Naive B cell (primary cell): Measurements from ENCODE around the gene TMEM120B. TPM values are rescaled to one million over a fixed set of nuclear protein-coding genes. Genes with fewer than 3 reads are reported as not detected.
"Not testable (repeated sequence)": the region's sequence is repeated elsewhere in the genome, so short reads cannot be mapped to it uniquely, and the experiment has no call there.

Source experiments
- ATAC-seq, 2 donors: fragments of 150-1000 bp; cut with Tn5 transposase; 2 replicates each; pipeline ENCODE4 v1.10.0; 2021; ENCODE audit warnings: low read depth in 2 of 2, mild to moderate bottlenecking in 2 of 2, moderate library complexity in 2 of 2
- DNase-seq: peaks from one replicate; pipeline ENCODE4 v3.0.0; 2022
- H3K27ac Mint-ChIP-seq, 6 donors: one replicate each; pipeline ENCODE4 v1.8.0; 2020 to 2022; ENCODE audit warnings: mild to moderate bottlenecking in 6 of 6, mixed read lengths in 6 of 6, moderate library complexity in 5 of 6, inconsistent platforms in 2 of 6
- H3K27me3 Mint-ChIP-seq, 3 donors: one replicate each; pipeline ENCODE4 v1.8.0; 2021 to 2022; ENCODE audit warnings: mixed read lengths in 3 of 3, mild to moderate bottlenecking in 1 of 3
- H3K36me3 Mint-ChIP-seq, 2 donors: one replicate each; pipeline ENCODE4 v1.8.0; 2020 to 2022; ENCODE audit warnings: mixed read lengths in 2 of 2, inconsistent platforms in 1 of 2, mild to moderate bottlenecking in 1 of 2
- H3K4me1 Mint-ChIP-seq, 3 donors: one replicate each; pipeline ENCODE4 v1.8.0; 2020 to 2022; ENCODE audit warnings: mixed read lengths in 3 of 3, inconsistent platforms in 1 of 3, mild to moderate bottlenecking in 1 of 3, moderate library complexity in 1 of 3
- H3K4me3 Mint-ChIP-seq, 8 donors: one replicate each; pipeline ENCODE4 v1.8.0; 2020 to 2022; ENCODE audit warnings: mild to moderate bottlenecking in 8 of 8, mixed read lengths in 8 of 8, moderate library complexity in 8 of 8, inconsistent platforms in 2 of 8
- H3K9me3 Mint-ChIP-seq, 7 donors: one replicate each; pipeline ENCODE4 v1.8.0; 2020 to 2022; ENCODE audit warnings: mixed read lengths in 7 of 7, mild to moderate bottlenecking in 5 of 7, inconsistent platforms in 2 of 7, moderate library complexity in 1 of 7
- polyA plus RNA-seq, 6 donors: library from polyadenylated mRNA; unstranded; fragments of 300-500 nt; fragmentation: Illumina TruSeq; gene quantifications; one replicate each; pipeline ENCODE4 v1.2.3, GENCODE V29; 2021; ENCODE audit warnings: low read depth in 6 of 6

TMEM120B gene
- polyA plus RNA-seq, 6 donors from 2014 or later: 0.76 to 2.8 (median 1.4) TPM

DNA sequence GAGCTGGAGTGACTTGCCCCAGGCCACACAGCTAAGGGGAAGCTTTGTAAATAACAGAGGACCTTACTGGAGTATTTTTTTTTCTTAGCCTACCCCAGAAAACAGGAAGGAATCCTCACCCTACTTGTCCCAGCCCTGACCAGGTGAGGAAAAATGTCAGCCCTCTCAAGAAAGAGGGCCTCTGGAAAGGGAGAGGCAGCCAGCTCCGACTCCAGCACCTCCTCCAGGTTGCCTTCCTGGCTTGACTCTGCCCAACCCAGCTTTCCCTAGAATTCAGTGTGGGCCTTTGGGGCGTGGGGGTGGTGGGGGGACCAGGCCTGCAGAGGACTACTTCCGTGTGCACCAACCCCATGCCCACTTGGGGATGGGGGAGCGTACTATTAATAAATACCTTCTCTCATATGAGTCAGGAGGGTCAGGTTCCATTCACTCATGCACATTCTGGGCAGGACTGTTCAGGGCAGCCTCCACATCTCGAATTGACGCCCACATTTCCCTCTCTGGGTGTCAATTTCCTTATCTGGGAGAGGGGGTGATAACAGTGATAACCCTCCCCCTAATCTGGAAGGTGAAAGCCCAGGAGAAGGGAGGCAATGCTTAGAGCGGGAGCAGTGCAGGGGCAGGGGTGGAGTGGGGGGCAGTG is 75.7 kb downstream of the TMEM120B start:
- H3K9me3 Mint-ChIP-seq: no peaks in the 10 kb centered on the region
- H3K4me3 Mint-ChIP-seq: peak overlapping the region; percentile 48 to 96 (median 88)
- ATAC-seq: no peak
- peaks cover 54 to 90% (median 85%) of the 10 kb centered on the region in 3 donors for H3K4me1 Mint-ChIP-seq
- H3K27me3 Mint-ChIP-seq: no peaks in the 10 kb centered on the region
- no peak for DNase-seq
- H3K27ac Mint-ChIP-seq: peak overlapping the region; percentile 99 to 100 (median 100)
- peaks cover 0 to 7% of the 10 kb centered on the region in 2 donors for H3K36me3 Mint-ChIP-seq

DNA sequence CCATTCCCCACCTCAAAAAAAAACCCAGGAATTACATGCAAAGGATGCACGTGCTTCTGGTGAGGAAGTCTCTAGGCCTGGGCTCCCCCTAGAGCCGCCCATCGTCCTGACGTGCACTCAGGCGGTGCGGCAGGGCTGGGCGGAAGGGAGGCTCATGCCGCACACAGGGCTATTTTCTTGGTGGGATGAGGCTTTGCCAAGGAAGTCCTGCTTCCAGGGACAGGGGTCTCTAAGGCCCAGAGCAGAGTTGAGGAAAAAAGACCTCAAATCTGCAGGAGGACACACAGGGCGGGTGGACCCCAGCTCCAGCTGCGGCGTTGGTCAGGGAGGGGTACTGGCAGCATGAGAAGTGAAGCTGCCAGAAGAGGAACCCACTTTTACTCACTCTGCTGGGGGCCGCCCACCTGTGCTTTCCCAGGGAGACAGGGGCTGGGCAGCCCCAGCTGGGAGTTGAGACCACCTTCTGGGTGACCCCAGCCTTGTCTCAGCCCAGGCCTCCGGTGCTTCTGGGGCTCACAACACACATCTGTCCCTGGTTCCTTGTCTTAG is 76.8 kb downstream of the TMEM120B start:
- Mint-ChIP-seq H3K4me3 (peak overlapping the region; percentile 84 to 96 (median 92)), H3K4me1 (peaks cover 50 to 81% (median 79%) of the 10 kb centered on the region in 3 donors), H3K27ac (peak overlapping the region; percentile 99 to 100 (median 100)), H3K36me3 (no peaks in the 10 kb centered on the region), H3K27me3 (no peaks in the 10 kb centered on the region), H3K9me3 (no peaks in the 10 kb centered on the region)
- peak; percentile 18 to 27 for ATAC-seq
- DNase-seq: peak; percentile 74

DNA sequence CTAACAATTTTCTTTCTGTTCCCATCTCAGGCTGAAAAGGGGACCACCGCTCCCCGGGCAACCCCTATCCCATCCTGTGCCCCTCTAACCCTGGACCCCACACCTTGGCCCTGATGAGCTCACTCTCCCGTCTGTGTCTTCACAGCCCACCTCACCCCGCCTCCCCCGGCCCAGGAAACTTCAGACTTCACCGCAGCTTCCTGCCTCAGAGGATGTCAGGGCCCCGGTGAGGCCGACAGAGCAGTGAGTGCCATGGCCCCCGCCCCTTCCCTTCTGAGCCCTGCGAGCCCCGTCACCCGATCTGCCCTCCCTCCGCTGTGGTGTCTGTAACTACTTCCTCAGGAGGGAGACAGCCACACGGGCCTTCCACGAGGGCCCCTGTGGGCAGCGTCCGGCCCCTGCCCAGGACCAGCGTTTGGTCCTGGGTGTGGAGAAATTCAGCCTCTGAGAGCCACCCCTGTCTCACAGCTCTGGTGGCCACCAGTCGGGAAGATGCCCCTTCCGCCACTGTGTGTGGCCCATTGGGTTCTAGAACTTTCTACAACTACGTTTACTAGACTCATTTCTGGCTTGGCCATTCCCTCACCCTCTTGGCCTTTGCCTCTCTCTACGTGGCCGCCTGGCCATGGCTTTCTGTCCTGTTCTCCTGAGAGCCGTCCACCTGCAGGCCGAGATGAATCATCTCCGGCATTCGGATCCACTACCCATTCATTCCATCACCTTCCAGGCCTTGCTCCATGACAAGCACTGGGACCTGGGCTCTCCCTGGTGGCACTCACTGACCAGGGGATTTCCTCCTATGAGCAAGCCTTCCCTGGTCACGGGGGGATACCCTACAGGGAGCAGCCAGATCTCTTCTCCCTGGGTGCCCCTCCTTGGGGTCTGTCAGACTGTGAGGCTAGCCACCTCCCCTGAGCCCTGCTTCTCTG is 77.5 kb downstream of the TMEM120B start:
- ATAC-seq (peak; percentile 69 to 70), DNase-seq (peak; percentile 97)
- peak overlapping the region; percentile 99 to 100 (median 100) for H3K27ac Mint-ChIP-seq
- H3K27me3 Mint-ChIP-seq: no peaks in the 10 kb centered on the region
- peaks cover 53 to 81% (median 81%) of the 10 kb centered on the region in 3 donors for H3K4me1 Mint-ChIP-seq
- H3K36me3 Mint-ChIP-seq: no peaks in the 10 kb centered on the region
- H3K4me3 Mint-ChIP-seq: peak overlapping the region; percentile 84 to 96 (median 92)
- H3K9me3 Mint-ChIP-seq: no peaks in the 10 kb centered on the region

DNA sequence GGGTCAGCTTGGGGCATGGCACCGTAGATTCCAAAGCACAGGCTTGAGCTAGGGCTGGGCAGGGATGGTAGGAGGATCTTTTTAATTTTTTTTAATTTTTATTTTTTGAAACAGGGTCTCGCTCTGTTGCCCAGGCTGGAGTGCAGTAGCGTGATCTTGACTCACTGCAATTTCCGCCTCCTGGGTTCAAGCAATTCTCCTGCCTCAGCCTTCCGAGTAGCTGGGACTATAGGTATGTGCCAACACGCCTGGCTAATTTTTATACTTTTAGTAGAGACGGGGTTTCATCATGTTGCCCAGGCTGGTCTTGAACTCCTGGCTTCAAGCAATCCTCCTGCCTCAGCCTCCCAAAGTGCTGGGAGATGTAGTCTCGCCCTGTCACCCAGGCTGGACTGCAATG is 78.2 kb downstream of the TMEM120B start:
- Mint-ChIP-seq H3K4me1 (peaks cover 55 to 83% (median 83%) of the 10 kb centered on the region in 3 donors), H3K27ac (peak overlapping the region; percentile 99 to 100 (median 100)), H3K4me3 (peak overlapping the region; percentile 84 to 96 (median 92))
- not testable (repeated sequence) for ATAC-seq, H3K27me3 Mint-ChIP-seq, H3K9me3 Mint-ChIP-seq, H3K36me3 Mint-ChIP-seq, DNase-seq

DNA sequence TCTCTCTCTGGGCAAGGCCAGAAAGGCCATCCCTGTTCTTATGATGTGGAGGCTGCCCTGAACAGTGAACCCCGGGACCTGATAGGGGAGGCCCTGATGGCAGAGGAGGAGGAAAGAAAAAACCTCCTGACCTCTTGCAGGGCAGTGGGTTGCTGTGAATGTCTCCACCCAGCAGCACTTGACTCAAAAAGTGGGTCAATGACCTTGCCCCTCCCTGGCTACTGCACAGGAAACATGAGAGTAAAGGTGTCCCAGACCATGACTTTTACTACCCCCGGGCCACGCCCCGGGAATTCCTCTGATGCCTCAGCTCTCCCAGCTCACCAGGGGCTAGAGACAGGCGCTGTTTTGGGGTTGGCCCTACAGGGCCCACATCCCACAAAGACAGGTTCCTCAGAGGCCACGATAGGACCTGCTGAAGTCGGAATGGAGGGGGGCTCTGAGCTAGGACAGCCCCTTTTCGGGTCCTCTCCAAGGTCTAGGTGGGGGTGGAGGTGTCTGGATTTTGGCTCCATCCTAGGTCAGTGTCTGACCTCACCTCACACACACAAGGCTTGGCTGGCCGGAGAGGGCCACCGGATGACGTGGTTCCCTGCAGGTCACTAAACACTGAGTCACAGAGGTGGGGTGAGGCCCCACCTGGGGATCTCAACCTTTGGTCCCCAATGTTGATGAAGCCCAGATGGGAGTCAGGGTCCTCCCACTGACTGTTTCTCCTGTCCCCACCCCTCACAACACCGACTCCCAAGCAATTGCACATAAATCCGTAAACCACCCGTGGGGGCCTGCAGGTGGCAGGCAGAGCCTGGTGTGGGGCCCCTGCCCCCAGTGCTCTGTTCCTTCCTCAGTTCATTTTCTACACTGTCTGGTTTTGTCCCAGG is 79.4 kb downstream of the TMEM120B start:
- Mint-ChIP-seq H3K36me3 (no peaks in the 10 kb centered on the region), H3K27ac (peak overlapping the region; percentile 93 to 100 (median 100)), H3K9me3 (no peaks in the 10 kb centered on the region), H3K4me3 (peak overlapping the region; percentile 84 to 96 (median 88)), H3K27me3 (no peaks in the 10 kb centered on the region), H3K4me1 (peaks cover 48 to 74% (median 72%) of the 10 kb centered on the region in 3 donors)
- ATAC-seq (no peak), DNase-seq (no peak)

DNA sequence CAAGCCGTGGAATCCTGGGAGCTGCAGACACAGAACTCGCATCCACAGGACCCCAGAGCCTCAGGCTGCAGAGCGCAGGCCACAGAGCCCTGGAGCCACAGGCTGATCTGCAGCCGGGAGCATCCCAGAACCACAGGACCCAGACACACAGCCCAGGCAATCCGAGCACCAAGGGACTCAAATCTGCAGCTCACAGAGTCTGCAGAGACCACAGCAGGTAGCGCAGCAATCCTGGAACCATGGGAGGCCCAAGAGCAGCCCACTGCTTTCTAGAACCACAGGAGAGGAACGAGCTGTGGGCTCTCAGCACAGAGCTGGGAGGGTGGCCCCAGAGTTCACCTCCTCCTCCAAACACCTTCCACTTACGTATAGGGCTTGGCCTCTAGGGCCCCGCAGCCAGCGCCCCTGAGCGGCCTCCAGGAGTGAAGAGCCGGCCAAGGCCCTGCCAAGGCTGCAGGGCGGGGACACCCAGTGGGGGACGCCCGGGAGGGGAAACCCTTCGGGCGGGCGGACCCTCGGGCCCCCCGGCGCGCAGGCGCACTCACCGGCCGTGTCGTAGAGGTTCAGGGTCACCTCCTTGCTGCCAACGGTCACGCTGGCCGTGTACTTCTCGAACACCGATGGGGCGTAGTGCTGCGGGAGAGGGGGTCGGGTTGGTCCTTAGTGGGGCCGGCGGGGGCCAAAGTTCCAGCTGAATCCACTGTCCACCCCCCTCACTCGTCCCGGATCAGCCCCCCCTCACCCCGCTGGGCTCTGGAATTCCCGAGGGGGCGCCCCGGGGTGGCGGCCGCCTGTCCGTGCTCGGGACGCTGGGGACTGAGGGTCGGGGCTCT is 80.3 kb downstream of the TMEM120B start:
- Mint-ChIP-seq H3K27ac (peak overlapping the region; percentile 85 to 100 (median 93)), H3K27me3 (no peaks in the 10 kb centered on the region), H3K4me3 (peak overlapping the region; percentile 84 to 96 (median 88)), H3K4me1 (peaks cover 47 to 72% (median 70%) of the 10 kb centered on the region in 3 donors), H3K9me3 (no peaks in the 10 kb centered on the region), H3K36me3 (no peaks in the 10 kb centered on the region)
- ATAC-seq: peak; percentile 19 to 23
- DNase-seq: peak; percentile 70

DNA sequence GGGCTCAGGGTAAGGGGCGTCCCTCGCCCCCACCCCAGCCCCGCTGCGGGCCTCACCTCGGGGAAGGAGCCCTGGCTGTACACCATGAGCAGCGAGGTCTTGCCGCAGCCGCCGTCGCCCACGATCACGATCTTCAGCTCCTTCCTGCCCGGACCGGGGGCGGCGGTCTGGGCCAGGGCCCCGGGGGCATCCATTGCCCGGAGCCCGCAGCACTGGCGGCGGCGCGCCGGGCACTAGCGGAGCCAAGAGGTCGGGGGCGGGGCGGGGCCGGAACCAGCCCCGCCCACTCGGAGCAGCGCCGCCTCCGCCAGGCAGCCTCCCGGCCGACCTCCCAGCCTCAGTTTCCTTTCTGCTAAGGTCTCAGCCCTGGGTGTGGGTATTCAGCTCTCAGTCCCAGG is 80.9 kb downstream of the TMEM120B start, which contains the start of gene RHOF:
RHOF (minus strand) TSS at position 249 of the 398 bp plus-strand sequence; CDS start at position 194, 55 bp downstream.
- H3K9me3 Mint-ChIP-seq: no peaks in the 10 kb centered on the region
- ATAC-seq (peak; percentile 8), DNase-seq (no peak)
- peaks cover 49 to 71% (median 70%) of the 10 kb centered on the region in 3 donors for H3K4me1 Mint-ChIP-seq
- H3K27ac Mint-ChIP-seq: peak within 1 kb of the TSS; percentile 91 to 100 (median 98)
- H3K36me3 Mint-ChIP-seq: no peaks in the 10 kb centered on the region
- peak within 1 kb of the TSS; percentile 84 to 96 (median 89) for H3K4me3 Mint-ChIP-seq
- H3K27me3 Mint-ChIP-seq: no peaks in the 10 kb centered on the region

DNA sequence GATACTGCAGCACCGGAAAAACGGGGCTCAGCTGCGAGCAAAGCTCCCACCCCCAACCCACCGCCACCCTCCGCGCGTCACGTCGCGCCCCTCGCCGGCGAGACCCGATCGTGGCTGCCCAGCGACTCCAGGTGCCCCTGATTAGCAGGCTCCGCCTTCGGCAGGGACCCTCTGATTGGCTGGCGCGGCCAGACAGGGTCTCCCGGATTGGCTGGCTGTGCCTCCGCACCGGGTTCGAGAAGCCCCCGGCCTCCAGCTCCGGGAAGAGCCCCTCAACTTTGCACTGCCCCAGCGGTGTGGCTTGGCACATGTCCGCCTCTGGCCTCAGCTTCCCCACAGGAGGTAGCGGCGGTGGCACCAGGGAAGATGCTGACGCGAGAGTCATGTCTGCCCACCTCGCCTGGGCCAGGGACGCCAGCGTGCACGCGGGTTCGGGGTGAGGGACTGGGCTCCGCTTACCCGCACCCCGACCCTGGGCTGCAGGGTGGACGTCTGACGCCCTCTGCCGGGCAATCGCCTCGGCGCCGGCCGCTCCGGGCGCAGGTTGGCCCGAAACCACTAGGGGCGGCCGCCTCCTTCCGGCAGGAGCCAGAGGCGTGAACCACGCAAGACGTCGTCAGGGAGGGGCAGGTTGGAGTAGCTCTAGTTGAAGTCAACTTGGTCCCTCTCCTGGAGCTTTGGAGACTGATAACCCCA is 81.4 kb downstream of the TMEM120B start:
- peak; percentile 53 to 60 for ATAC-seq
- H3K27ac Mint-ChIP-seq: peak overlapping the region; percentile 91 to 99 (median 98)
- H3K36me3 Mint-ChIP-seq: no peaks in the 10 kb centered on the region
- DNase-seq: peak; percentile 97
- H3K4me3 Mint-ChIP-seq: peak overlapping the region; percentile 84 to 96 (median 89)
- no peaks in the 10 kb centered on the region for H3K9me3 Mint-ChIP-seq
- H3K27me3 Mint-ChIP-seq: no peaks in the 10 kb centered on the region
- peaks cover 51 to 71% (median 70%) of the 10 kb centered on the region in 3 donors for H3K4me1 Mint-ChIP-seq

DNA sequence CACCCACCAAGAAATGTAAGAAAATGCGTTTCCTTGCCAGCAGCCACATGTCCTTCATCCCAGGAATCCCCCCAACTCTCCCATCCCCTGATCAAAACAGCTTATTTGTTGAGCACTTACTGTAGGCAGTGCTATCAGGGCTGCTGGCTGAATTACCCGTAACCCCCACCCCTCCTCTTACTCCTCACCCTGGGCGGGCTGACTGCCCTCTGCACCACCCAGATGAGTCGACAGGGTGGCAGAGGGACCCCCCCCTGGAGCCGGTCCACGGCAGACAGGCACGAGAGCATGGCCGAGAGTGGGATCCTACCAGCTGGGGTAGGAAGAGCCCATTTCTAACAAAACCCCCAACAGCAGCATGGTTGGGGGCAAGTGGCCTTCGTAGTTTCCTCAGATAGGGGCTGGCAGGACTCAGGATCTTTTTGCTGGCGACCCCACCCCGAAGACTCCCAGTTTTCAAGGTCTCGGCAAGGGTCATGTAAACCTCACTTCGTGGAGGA is 82.0 kb downstream of the TMEM120B start:
- Mint-ChIP-seq H3K36me3 (no peaks in the 10 kb centered on the region), H3K4me3 (peak overlapping the region; percentile 84 to 96 (median 89)), H3K4me1 (peaks cover 47 to 70% (median 69%) of the 10 kb centered on the region in 3 donors), H3K27ac (peak overlapping the region; percentile 91 to 99 (median 98)), H3K9me3 (no peaks in the 10 kb centered on the region), H3K27me3 (no peaks in the 10 kb centered on the region)
- no peak for DNase-seq
- peak; percentile 5 to 10 for ATAC-seq

DNA sequence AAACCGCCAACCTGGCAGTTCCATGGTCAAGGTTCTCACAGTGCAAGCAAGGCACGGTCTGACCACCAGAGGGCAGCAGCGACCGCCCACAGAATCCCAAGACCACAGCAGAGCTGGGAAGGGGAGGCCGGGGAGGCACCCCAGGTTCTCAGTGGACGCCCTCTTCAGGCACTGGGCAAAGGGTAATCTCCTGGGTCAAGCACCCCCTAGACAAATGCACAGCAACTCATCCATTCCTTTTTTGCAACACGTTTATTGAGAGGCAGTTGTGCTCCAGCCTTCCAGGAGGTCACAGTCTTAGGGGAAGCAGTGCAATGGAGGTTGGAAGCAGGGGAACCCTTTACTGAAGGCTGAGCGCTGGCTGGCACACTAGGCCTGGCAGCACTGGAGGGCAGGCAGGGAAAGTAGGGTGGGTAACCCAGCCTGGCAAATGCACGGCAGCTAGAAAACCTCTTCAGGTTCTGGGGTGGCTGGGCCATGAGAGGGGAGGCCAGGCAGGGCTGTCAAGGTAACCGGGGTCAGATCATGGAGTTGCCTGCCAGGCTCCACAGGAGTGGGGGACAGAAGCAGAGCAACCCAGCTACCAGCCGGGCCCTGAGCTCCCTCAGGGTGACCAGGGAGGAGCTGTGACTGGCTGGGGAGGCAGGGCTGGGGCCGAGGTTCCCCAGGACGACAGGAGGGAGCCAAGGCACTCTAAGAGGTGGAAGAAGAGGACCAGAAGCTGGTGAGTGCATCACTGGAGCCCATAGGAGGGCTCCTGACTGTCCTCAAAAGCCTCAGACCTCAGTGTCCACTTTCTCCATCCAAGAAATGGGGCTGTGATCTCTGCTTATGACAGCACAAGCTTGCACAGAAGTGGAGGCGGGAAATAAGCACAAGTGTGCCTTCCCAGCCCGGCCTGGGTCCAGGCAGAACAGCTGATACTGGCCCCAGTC is 82.7 kb downstream of the TMEM120B start:
- peak; percentile 79 for DNase-seq
- Mint-ChIP-seq H3K27ac (peak overlapping the region; percentile 90 to 99 (median 98)), H3K4me1 (peaks cover 40 to 63% (median 61%) of the 10 kb centered on the region in 3 donors), H3K9me3 (no peaks in the 10 kb centered on the region), H3K36me3 (no peaks in the 10 kb centered on the region), H3K4me3 (peak overlapping the region; percentile 84 to 96 (median 89)), H3K27me3 (no peaks in the 10 kb centered on the region)
- ATAC-seq: peak; percentile 22 to 23
